Activated B cell treated with CpG ODN at 0.5 μM for 24 hours (primary cell): ENCODE data around the gene ZC3H6. TPM values are rescaled to one million over a fixed set of nuclear protein-coding genes. Genes with fewer than 3 reads are reported as not detected.

Source experiments
- ATAC-seq: fragments of 200-7000 bp; cut with Tn5 transposase; one replicate; pipeline ENCODE4 v1.10.0; 2021; ENCODE audit warnings: low read depth, mild to moderate bottlenecking, moderate library complexity
- CTCF ChIA-PET: fragments of 350-600 bp; sonication (Branson Sonifier 250); formaldehyde crosslinking; loops from one replicate; lab custom pipeline; 2021; ENCODE audit warnings: antibody characterized with exemption; lab: Charles Lee
- POLR2A ChIA-PET: fragments of 350-600 bp; sonication (Branson Sonifier 250); formaldehyde crosslinking; loops from one replicate; lab custom pipeline; 2021; ENCODE audit warnings: antibody characterized with exemption; lab: Charles Lee
- DNase-seq: peaks from one replicate; pipeline ENCODE4 v3.0.0; 2022
- H3K27ac Mint-ChIP-seq: one replicate; pipeline ENCODE4 v1.8.0; 2020; ENCODE audit warnings: mixed read lengths
- H3K27me3 Mint-ChIP-seq: one replicate; pipeline ENCODE4 v1.8.0; 2021; ENCODE audit warnings: mixed read lengths
- H3K36me3 Mint-ChIP-seq: one replicate; pipeline ENCODE4 v1.8.0; 2021; ENCODE audit warnings: low read depth, mixed read lengths
- H3K4me1 Mint-ChIP-seq: one replicate; pipeline ENCODE4 v1.8.0; 2021; ENCODE audit warnings: mixed read lengths
- H3K4me3 Mint-ChIP-seq: one replicate; pipeline ENCODE4 v1.8.0; 2020; ENCODE audit warnings: mild to moderate bottlenecking, mixed read lengths
- H3K9me3 Mint-ChIP-seq: one replicate; pipeline ENCODE4 v1.8.0; 2020; ENCODE audit warnings: mixed read lengths
- CTCF ChIP-seq: fragments of 200-600 bp; IDR thresholded peaks from one replicate; pipeline ENCODE4 v1.8.0; 2022; ENCODE audit warnings: antibody characterized with exemption, mild to moderate bottlenecking
- intact Hi-C: fragments of 100-400 bp; cut with micrococcal nuclease; formaldehyde crosslinking; loops from one replicate; pipeline ENCODE4 v1.15.1; 2024
- total RNA-seq: library from RNA; stranded (reverse); gene quantifications from 2 replicates; pipeline ENCODE4 v1.2.3, GENCODE V29; 2022

Gene ZC3H6
- total RNA-seq, 1 donor from 2014 or later, result 7.3 TPM

GRCh38 chr2:112321375-112322320 lies 46.3 kb downstream of the ZC3H6 start:
- no peak overlapping the region for H3K4me3 Mint-ChIP-seq
- H3K4me1 Mint-ChIP-seq, result no peaks in the 10 kb centered on the region
- H3K9me3 Mint-ChIP-seq, result no peaks in the 10 kb centered on the region
- no peaks in the 10 kb centered on the region for H3K27me3 Mint-ChIP-seq
- ATAC-seq (no peak), DNase-seq (no peak)
- H3K27ac Mint-ChIP-seq, result no peak overlapping the region
- peaks cover 32% of the 10 kb centered on the region for H3K36me3 Mint-ChIP-seq
- intact Hi-C loops, result loop anchor here (5.0 kb wide), 1 partner anchor 64 kb away; the partner anchor contains the start of gene ZC3H8
- CTCF ChIA-PET, result no interaction called here
- POLR2A ChIA-PET, result no interaction called here
- TF ChIP-seq CTCF, result no peak

GRCh38 chr2:112322919-112323318 lies 47.5 kb downstream of the ZC3H6 start:
- CTCF ChIA-PET, result no interaction called here
- no peak for TF ChIP-seq CTCF

DNA sequence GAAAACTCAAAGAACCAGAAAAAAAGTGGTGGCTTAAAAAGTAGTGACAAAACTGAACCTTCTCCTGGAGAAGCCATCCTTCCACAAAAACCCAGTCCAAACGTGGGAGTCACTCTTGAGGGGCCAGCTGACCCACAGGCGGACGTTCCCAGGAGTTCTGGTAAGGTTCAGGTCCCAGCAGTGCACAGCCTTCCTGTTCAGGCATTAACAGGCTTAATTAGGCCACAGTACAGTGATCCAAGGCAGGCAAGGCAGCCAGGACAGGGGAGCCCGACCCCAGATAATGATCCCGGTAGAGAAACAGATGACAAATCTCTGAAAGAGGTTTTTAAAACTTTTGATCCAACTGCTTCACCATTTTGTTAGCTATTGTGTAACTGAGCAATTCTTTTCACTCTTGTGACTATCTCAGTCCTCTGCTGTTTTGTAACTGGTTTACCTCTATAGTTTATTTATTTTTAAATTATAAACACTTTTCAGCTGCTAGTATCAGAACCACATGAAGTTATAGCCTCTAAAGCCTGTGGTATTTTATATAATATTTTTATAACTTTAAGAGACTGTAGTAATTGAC lies 56.8 kb downstream of the ZC3H6 start:
- POLR2A ChIA-PET, result no interaction called here
- intact Hi-C loops, result no loop called here
- no peaks in the 10 kb centered on the region for H3K9me3 Mint-ChIP-seq
- ATAC-seq (no peak), DNase-seq (no peak)
- TF ChIP-seq CTCF, result no peak
- H3K27me3 Mint-ChIP-seq, result no peaks in the 10 kb centered on the region
- no peak overlapping the region for H3K4me3 Mint-ChIP-seq
- CTCF ChIA-PET, result no interaction called here
- H3K27ac Mint-ChIP-seq, result no peak overlapping the region
- H3K36me3 Mint-ChIP-seq, result peaks cover 29% of the 10 kb centered on the region
- no peaks in the 10 kb centered on the region for H3K4me1 Mint-ChIP-seq

More at GRCh38 chr2:112322919-112323318, 47.5 kb downstream of the ZC3H6 start:
- intact Hi-C loops, result loop anchor here (5.0 kb wide), 1 partner anchor 66 kb away; the partner anchor contains the start of gene ZC3H8
- Mint-ChIP-seq H3K27me3 (no peaks in the 10 kb centered on the region), H3K4me3 (no peak overlapping the region), H3K27ac (no peak overlapping the region), H3K9me3 (no peaks in the 10 kb centered on the region), H3K36me3 (peaks cover 40% of the 10 kb centered on the region), H3K4me1 (no peaks in the 10 kb centered on the region)
- no peak for ATAC-seq
- POLR2A ChIA-PET, result no interaction called here
- DNase-seq, result no peak

DNA sequence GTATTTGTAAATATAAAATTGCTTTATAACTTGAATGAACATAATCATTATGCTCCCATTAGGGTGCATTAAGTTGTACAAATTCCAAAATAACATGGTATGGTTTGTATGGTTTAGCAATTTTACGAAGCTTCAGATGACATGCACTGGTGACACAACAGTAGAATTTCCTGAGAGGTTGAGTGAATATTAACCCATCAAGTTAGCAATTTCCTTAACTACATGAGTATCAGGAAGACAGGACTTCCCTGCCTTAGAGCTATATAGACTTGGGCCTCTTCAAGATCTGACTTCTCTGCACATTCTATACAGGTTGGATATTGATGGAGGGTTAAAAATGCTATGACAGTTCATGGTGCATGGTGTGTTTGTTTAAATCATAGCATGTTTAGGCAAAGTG lies 60.2 kb downstream of the ZC3H6 start:
- no peak for TF ChIP-seq CTCF
- intact Hi-C loops, result no loop called here
- Mint-ChIP-seq H3K27ac (no peak overlapping the region), H3K36me3 (peaks cover 14% of the 10 kb centered on the region), H3K27me3 (no peaks in the 10 kb centered on the region), H3K4me1 (no peaks in the 10 kb centered on the region), H3K9me3 (no peaks in the 10 kb centered on the region), H3K4me3 (no peak overlapping the region)
- DNase-seq, result no peak
- no peak for ATAC-seq
- CTCF ChIA-PET, result no interaction called here
- POLR2A ChIA-PET, result no interaction called here

DNA sequence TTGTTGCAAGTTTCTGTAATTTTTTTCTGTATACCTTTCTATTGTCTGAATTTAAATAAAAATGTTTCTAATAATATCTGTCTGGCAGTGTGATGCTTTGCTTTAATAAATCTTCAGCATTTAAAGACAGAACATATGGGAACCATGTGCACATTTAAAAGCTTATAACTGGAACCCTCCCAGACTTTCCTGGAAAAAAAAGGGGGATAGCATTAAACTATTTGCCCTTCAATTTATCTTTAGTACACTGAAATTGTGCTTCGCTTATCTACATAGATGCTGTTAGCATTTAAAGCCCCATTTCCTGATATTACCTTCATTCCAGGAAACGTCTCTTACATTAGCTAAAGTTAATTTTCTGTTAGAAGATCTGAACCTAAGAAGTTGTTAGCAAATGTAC lies 64.6 kb downstream of the ZC3H6 start:
- TF ChIP-seq CTCF, result no peak
- Mint-ChIP-seq H3K9me3 (no peaks in the 10 kb centered on the region), H3K36me3 (no peaks in the 10 kb centered on the region), H3K4me1 (no peaks in the 10 kb centered on the region), H3K27me3 (no peaks in the 10 kb centered on the region), H3K4me3 (no peak overlapping the region), H3K27ac (no peak overlapping the region)
- ChIA-PET CTCF (no interaction called here), POLR2A (no interaction called here)
- intact Hi-C loops, result no loop called here
- ATAC-seq (no peak), DNase-seq (no peak)
